HepG2 (cell line): Measurements from ENCODE around the gene SIX3. TPM values are rescaled to one million over a fixed set of nuclear protein-coding genes. Genes with fewer than 3 reads are reported as not detected.

ENCODE experiments used
- ATAC-seq: fragments of 200-7000 bp; cut with Tn5 transposase; 3 replicates; pipeline ENCODE4 v1.9.1; 2020; ENCODE audit warnings: mild to moderate bottlenecking, moderate library complexity
- BruUV-seq: library from RNA; stranded (reverse); fragments of 400-500 nt; replicated peaks from 2 replicates; lab custom pipeline; 2021; lab: Mats Ljungman, UMichigan
- CTCF ChIA-PET: fragments of 300-600 bp; formaldehyde crosslinking; extraction: SDS; loops from one replicate; lab custom pipeline; 2021; ENCODE audit warnings: low total read pairs, inconsistent platforms, low intra/inter-chr PET ratio; lab: Yijun Ruan, JAX
- POLR2A ChIA-PET: fragments of 350-600 bp; sonication (Branson Sonifier 250); formaldehyde crosslinking; loops from one replicate; lab custom pipeline; 2020; ENCODE audit warnings: antibody characterized with exemption, inconsistent platforms; lab: Yijun Ruan, JAX
- DNase-seq: peaks from one replicate; pipeline ENCODE4 v3.0.0-alpha.2; 2015; ENCODE audit warnings: low spot score
- FAIRE-seq: peaks from 3 replicates; lab custom pipeline; 2011; peaks lifted over from hg19 to GRCh38; lab: Jason Lieb, UNC
- H2AFZ ChIP-seq: one replicate; pipeline ENCODE4 v1.6.1; 2011; ENCODE audit warnings: low read length, inconsistent platforms
- H3K27ac ChIP-seq: fragments of 300-600 bp; 3 replicates; pipeline ENCODE4 v1.8.0; 2011; ENCODE audit warnings: mixed run types, mild to moderate bottlenecking, mixed read lengths, low read length, inconsistent platforms; ENCODE audit not compliant: insufficient read depth; ENCODE audit errors: extremely low read length
- H3K27me3 ChIP-seq, 2 experiments: fragments of 200-600 bp in 1 of 2; 2 replicates in 1 of 2; 3 replicates in 1 of 2; pipeline versions ENCODE4 v1.6.0 to v1.8.0; 2011; ENCODE audit warnings: low read length in 2 of 2, mild to moderate bottlenecking in 2 of 2, moderate library complexity in 2 of 2, inconsistent platforms in 1 of 2; ENCODE audit not compliant: insufficient read depth in 2 of 2, control insufficient read depth in 1 of 2
- H3K36me3 ChIP-seq, 2 experiments: fragments of 200-600 bp in 1 of 2; replicated peaks in 1 of 2; 2 replicates in 1 of 2; 3 replicates in 1 of 2; pipeline versions ENCODE4 v1.5.1 to v1.8.0; 2011; ENCODE audit warnings: low read length in 2 of 2, inconsistent platforms in 1 of 2; ENCODE audit not compliant: insufficient read depth in 2 of 2, control insufficient read depth in 1 of 2
- H3K4me1 ChIP-seq: 2 replicates; pipeline ENCODE4 v1.5.1; 2012; ENCODE audit warnings: low read length, inconsistent platforms; ENCODE audit not compliant: insufficient read depth
- H3K4me2 ChIP-seq: 2 replicates; pipeline ENCODE4 v1.6.0; 2011; ENCODE audit warnings: low read depth, low read length, inconsistent platforms
- H3K4me3 ChIP-seq, 3 experiments: fragments of 200-600 bp in 1 of 3; sonication (generic), shearing (Covaris generic) in 1 of 3; replicated peaks in 1 of 3; 2 replicates each; pipeline ENCODE4 v1.5.1; 2011 to 2016; ENCODE audit warnings: low read length in 3 of 3, inconsistent platforms in 2 of 3, low read depth in 2 of 3, mild to moderate bottlenecking in 2 of 3, control low read depth in 1 of 3, mixed read lengths in 1 of 3; ENCODE audit not compliant: insufficient read depth in 1 of 3
- H3K79me2 ChIP-seq: one replicate; pipeline ENCODE4 v1.6.1; 2011; ENCODE audit warnings: low read length, inconsistent platforms; ENCODE audit not compliant: insufficient read depth
- H3K9ac ChIP-seq: 2 replicates; pipeline ENCODE4 v1.6.0; 2011; ENCODE audit warnings: mild to moderate bottlenecking, low read depth, low read length, inconsistent platforms; ENCODE audit not compliant: insufficient read depth
- H3K9me3 ChIP-seq: 2 replicates; pipeline ENCODE4 v1.5.1; 2012; ENCODE audit warnings: mild to moderate bottlenecking, low read length
- H4K20me1 ChIP-seq: 2 replicates; pipeline ENCODE4 v1.6.0; 2011; ENCODE audit warnings: inconsistent platforms, mild to moderate bottlenecking, low read length, moderate library complexity; ENCODE audit not compliant: insufficient read depth
- ELF4 ChIP-seq: sonication (generic); formaldehyde crosslinking; IDR thresholded peaks from 2 replicates; pipeline ENCODE4 v1.5.0; 2020; ENCODE audit warnings: missing genetic modification reagents, mild to moderate bottlenecking, moderate library complexity, borderline replicate concordance
- NFE2 ChIP-seq: sonication (generic); formaldehyde crosslinking; IDR thresholded peaks from 2 replicates; pipeline ENCODE4 v1.4.0; 2020; ENCODE audit warnings: missing genetic modification reagents
- PRMT3 ChIP-seq: sonication (generic); formaldehyde crosslinking; IDR thresholded peaks from 2 replicates; pipeline ENCODE4 v1.8.1; 2022; ENCODE audit warnings: low read depth, mild to moderate bottlenecking, moderate library complexity, missing genetic modification reagents, borderline replicate concordance
- RCOR2 ChIP-seq: IDR thresholded peaks from 2 replicates; pipeline ENCODE4 v1.6.1; 2016; ENCODE audit warnings: missing biosample characterization, missing genetic modification reagents
- SNAPC2 ChIP-seq: sonication (generic); formaldehyde crosslinking; IDR thresholded peaks from 2 replicates; pipeline ENCODE4 v1.8.1; 2022; ENCODE audit warnings: mild to moderate bottlenecking, missing genetic modification reagents
- ZNF256 ChIP-seq: sonication (generic); formaldehyde crosslinking; conservative IDR thresholded peaks from 2 replicates; pipeline ENCODE4 v1.4.0; 2020; ENCODE audit warnings: missing genetic modification reagents
- ZNF263 ChIP-seq: sonication (generic); formaldehyde crosslinking; IDR thresholded peaks from 2 replicates; pipeline ENCODE4 v1.4.0; 2020; ENCODE audit warnings: missing genetic modification reagents
- ZNF460 ChIP-seq: sonication (generic); formaldehyde crosslinking; IDR thresholded peaks from 2 replicates; pipeline ENCODE4 v1.5.1; 2020; ENCODE audit warnings: missing genetic modification reagents, mild to moderate bottlenecking, borderline replicate concordance
- ZNF614 ChIP-seq: IDR thresholded peaks from 2 replicates; pipeline ENCODE4 v1.6.1; 2018; ENCODE audit warnings: missing biosample characterization, missing genetic modification reagents, inconsistent platforms, borderline replicate concordance
- ZNF713 ChIP-seq: sonication (generic); formaldehyde crosslinking; IDR thresholded peaks from 2 replicates; pipeline ENCODE4 v1.4.0; 2020; ENCODE audit warnings: mild to moderate bottlenecking, missing genetic modification reagents
- ZNF75D ChIP-seq: sonication (generic); formaldehyde crosslinking; IDR thresholded peaks from 2 replicates; pipeline ENCODE4 v1.8.1; 2023; ENCODE audit warnings: missing genetic modification reagents, mild to moderate bottlenecking, borderline replicate concordance
- ZNF776 ChIP-seq: sonication (generic); formaldehyde crosslinking; IDR thresholded peaks from 2 replicates; pipeline ENCODE4 v1.4.0; 2020; ENCODE audit warnings: mild to moderate bottlenecking, missing genetic modification reagents
- ZNF816 ChIP-seq: sonication (generic); formaldehyde crosslinking; IDR thresholded peaks from 2 replicates; pipeline ENCODE4 v1.8.0; 2022; ENCODE audit warnings: missing genetic modification reagents, mild to moderate bottlenecking, borderline replicate concordance
- WGBS: methylation state at CpG from one replicate; pipeline ENCODE4 v1.1.6; 2017; ENCODE audit warnings: low lambda C conversion rate; 5-methylcytosine and 5-hydroxymethylcytosine counted together
- in situ Hi-C: cut with HindIII; loops from 2 replicates; pipeline ENCODE4 v1.10.0; 2017; ENCODE audit warnings: low pct_unique_long_range_greater_than_20kb; ENCODE audit not compliant: extremely low pct_ligation_motif_present
- intact Hi-C: fragments of 100-400 bp; cut with micrococcal nuclease; formaldehyde crosslinking; loops from one replicate; pipeline ENCODE4 v1.10.0; 2022; ENCODE audit not compliant: unreplicated experiment
- polyA plus RNA-seq, 8 experiments: library from polyadenylated mRNA; depleted of rRNA in 3 of 8; stranded (reverse) in 7 of 8; unstranded in 1 of 8; fragments of >200 nt; fragmentation: Illumina TruSeq in 4 of 8; extraction: Trizol in 4 of 8; gene quantifications; 2 replicates each; pipeline versions ENCODE4 v1.2.1 to v1.2.3, GENCODE V29; 2011 to 2016; ENCODE audit warnings: low read depth in 4 of 8, missing spikeins in 1 of 8, mixed read lengths in 1 of 8; ENCODE audit not compliant: insufficient read depth in 1 of 8
- total RNA-seq, 5 experiments: library from RNA; depleted of rRNA; stranded (reverse); fragments of >200 nt; fragmentation: Illumina TruSeq; extraction: Trizol; gene quantifications; 2 replicates each; pipeline ENCODE4 v1.2.3, GENCODE V29; 2016; ENCODE audit warnings: low read depth in 1 of 5
- TF ChIP-seq, protein P1 (sequence below): sonication (generic); formaldehyde crosslinking; IDR thresholded peaks from 2 replicates; pipeline ENCODE4 v1.8.0; 2022; ENCODE audit warnings: mild to moderate bottlenecking, missing genetic modification reagents
- TF ChIP-seq, protein P2 (sequence below): sonication (generic); formaldehyde crosslinking; IDR thresholded peaks from 2 replicates; pipeline ENCODE4 v1.5.1; 2020; ENCODE audit warnings: missing genetic modification reagents, mild to moderate bottlenecking, borderline replicate concordance
- TF ChIP-seq, protein P3 (sequence below): sonication (generic); formaldehyde crosslinking; IDR thresholded peaks from 2 replicates; pipeline ENCODE4 v1.8.1; 2023; ENCODE audit warnings: mild to moderate bottlenecking, missing genetic modification reagents

The SIX3 gene
- total and polyA plus RNA-seq, 2 of the 13 experiments (the other 11 are each of a cell fraction or from before 2014, with no cell fraction given), result not detected

DNA sequence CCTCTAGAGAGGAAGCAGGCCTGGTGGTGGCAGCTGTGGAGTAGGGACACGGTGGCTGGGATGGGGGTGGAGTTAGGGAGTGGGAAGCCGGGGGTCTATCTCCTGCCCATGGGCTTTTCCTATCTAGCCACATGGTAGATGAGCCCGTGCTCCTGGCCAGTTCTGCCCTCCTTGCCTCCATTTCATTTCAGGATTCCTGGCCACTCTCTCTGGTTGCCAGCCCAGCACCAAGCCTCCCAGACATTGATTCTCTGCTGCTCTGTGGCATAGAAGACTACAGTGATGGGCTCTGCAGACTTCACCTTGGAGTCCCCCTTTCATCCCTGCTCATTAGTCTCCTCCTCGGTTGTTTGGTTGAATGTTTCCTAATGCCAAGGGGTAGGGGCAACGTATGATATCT is 19.4 kb downstream of the SIX3 start:
- H3K36me3 ChIP-seq, result no peaks in the 10 kb centered on the region
- intact Hi-C loops, result no loop called here
- peaks cover 4 to 78% of the 10 kb centered on the region in 2 experiments; a peak in 3 of 5 replicates for H3K27me3 ChIP-seq
- no peak overlapping the region for H3K27ac ChIP-seq
- WGBS, result 12% methylated on average over 5 of the region's 5 CpGs
- CTCF ChIA-PET, result no interaction called here
- H4K20me1 ChIP-seq, result no peaks in the 10 kb centered on the region
- no peak overlapping the region for H3K4me2 ChIP-seq
- TF ChIP-seq SNAPC2, result no peak
- TF ChIP-seq NFE2 (CRISPR knock-in tag), result no peak
- TF ChIP-seq ZNF460 (CRISPR knock-in tag), result no peak
- TF ChIP-seq, protein P1, sequence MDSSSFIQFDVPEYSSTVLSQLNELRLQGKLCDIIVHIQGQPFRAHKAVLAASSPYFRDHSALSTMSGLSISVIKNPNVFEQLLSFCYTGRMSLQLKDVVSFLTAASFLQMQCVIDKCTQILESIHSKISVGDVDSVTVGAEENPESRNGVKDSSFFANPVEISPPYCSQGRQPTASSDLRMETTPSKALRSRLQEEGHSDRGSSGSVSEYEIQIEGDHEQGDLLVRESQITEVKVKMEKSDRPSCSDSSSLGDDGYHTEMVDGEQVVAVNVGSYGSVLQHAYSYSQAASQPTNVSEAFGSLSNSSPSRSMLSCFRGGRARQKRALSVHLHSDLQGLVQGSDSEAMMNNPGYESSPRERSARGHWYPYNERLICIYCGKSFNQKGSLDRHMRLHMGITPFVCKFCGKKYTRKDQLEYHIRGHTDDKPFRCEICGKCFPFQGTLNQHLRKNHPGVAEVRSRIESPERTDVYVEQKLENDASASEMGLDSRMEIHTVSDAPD (CRISPR knock-in tag), result no peak
- TF ChIP-seq RCOR2 (CRISPR knock-in tag), result no peak
- TF ChIP-seq ZNF263 (CRISPR knock-in tag), result no peak
- TF ChIP-seq ZNF816 (CRISPR knock-in tag), result no peak
- no peak for TF ChIP-seq ZNF75D (CRISPR knock-in tag)
- TF ChIP-seq ZNF256, result no peak
- no peak for TF ChIP-seq ELF4 (CRISPR knock-in tag)
- TF ChIP-seq ZNF614 (CRISPR knock-in tag), result no peak
- TF ChIP-seq PRMT3, result no peak
- TF ChIP-seq, protein P2, sequence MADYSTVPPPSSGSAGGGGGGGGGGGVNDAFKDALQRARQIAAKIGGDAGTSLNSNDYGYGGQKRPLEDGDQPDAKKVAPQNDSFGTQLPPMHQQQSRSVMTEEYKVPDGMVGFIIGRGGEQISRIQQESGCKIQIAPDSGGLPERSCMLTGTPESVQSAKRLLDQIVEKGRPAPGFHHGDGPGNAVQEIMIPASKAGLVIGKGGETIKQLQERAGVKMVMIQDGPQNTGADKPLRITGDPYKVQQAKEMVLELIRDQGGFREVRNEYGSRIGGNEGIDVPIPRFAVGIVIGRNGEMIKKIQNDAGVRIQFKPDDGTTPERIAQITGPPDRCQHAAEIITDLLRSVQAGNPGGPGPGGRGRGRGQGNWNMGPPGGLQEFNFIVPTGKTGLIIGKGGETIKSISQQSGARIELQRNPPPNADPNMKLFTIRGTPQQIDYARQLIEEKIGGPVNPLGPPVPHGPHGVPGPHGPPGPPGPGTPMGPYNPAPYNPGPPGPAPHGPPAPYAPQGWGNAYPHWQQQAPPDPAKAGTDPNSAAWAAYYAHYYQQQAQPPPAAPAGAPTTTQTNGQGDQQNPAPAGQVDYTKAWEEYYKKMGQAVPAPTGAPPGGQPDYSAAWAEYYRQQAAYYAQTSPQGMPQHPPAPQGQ (CRISPR knock-in tag), result no peak
- TF ChIP-seq, protein P3, sequence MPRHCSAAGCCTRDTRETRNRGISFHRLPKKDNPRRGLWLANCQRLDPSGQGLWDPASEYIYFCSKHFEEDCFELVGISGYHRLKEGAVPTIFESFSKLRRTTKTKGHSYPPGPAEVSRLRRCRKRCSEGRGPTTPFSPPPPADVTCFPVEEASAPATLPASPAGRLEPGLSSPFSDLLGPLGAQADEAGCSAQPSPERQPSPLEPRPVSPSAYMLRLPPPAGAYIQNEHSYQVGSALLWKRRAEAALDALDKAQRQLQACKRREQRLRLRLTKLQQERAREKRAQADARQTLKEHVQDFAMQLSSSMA, result no peak
- no peak for TF ChIP-seq ZNF713
- no peak for TF ChIP-seq ZNF776 (CRISPR knock-in tag)
- TF ChIP-seq, all 625 proteins: peak for 0
- FAIRE-seq (no peak), ATAC-seq (no peak), DNase-seq (no peak)
- in situ Hi-C loops, result no loop called here
- Histone ChIP-seq H3K9ac (no peak overlapping the region), H3K9me3 (no peaks in the 10 kb centered on the region), H3K79me2 (no peaks in the 10 kb centered on the region), H3K4me3 (no peak overlapping the region), H3K4me1 (peaks cover 2% of the 10 kb centered on the region), H2AFZ (no peak overlapping the region)
- BruUV-seq, result no TSS peak
- POLR2A ChIA-PET, result no interaction called here
